Measurements from ENCODE around the gene RRP1. TPM values are rescaled to one million over a fixed set of nuclear protein-coding genes. Genes with fewer than 3 reads are reported as not detected.

Gene RRP1
- total and polyA plus RNA-seq, 9 of the 15 experiments (the other 6 are each of a cell fraction or from before 2014, with no cell fraction given): 0.89 to 105 (median 51.6) TPM

DNA sequence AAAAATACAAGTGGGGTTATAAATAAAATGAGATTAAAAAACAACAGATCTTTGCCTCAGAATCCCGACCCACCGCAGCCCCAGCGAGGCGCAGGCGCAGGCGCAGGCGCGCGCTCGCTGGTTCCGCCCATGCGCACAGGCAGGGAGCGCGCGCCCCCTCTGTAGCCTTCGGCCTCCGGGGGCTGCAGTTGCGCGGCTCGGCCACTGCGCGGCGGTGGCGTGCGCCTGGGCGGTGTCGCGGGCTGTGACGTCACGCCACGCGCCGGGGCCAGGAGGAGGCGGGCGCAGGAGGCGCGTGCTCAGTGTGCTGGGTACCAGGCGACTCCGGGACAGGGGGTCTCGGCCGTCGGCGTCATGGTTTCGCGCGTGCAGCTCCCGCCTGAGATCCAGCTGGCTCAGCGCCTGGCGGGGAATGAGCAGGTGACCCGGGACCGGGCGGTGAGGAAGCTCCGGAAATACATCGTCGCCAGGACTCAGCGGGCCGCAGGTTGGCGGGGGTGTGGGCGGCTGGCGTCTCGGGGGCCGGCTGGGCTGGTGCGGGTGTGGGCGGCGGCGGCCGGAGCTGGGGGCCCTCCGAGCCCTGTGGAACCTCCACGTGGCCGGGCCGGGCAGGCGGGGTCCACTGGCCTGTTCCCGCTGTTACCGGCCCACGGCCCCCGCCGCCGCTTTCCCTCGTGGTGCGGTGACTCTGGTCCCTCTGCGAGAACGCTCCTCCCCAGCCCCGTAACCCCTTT lies at the start of gene RRP1 (continued):
- TF ChIP-seq ZNF174 (CRISPR knock-in tag; IDR thresholded peaks at IDR 0.05) (no peak), SMAD1 (IDR thresholded peaks at IDR 0.05; ENCODE audit: low read depth, low read length, partially characterized antibody) (peak; percentile 59), NEUROD1 (IDR thresholded peaks at IDR 0.05; ENCODE audit: borderline replicate concordance, low read depth, low read length, partially characterized antibody) (peak; percentile 63), ARNT (IDR thresholded peaks at IDR 0.05) (no peak), TRIM25 (IDR thresholded peaks at IDR 0.05; ENCODE audit: borderline replicate concordance) (no peak), MNT (conservative IDR thresholded peaks at IDR 0.05) (peak; percentile 96 to 99), ZZZ3 (IDR thresholded peaks at IDR 0.05) (no peak), RFX5 (IDR thresholded peaks at IDR 0.05; ENCODE audit: low read depth, low read length) (peak; percentile 80; the same call in 1 of the 2 replicates)
- TF ChIP-seq, protein P1, sequence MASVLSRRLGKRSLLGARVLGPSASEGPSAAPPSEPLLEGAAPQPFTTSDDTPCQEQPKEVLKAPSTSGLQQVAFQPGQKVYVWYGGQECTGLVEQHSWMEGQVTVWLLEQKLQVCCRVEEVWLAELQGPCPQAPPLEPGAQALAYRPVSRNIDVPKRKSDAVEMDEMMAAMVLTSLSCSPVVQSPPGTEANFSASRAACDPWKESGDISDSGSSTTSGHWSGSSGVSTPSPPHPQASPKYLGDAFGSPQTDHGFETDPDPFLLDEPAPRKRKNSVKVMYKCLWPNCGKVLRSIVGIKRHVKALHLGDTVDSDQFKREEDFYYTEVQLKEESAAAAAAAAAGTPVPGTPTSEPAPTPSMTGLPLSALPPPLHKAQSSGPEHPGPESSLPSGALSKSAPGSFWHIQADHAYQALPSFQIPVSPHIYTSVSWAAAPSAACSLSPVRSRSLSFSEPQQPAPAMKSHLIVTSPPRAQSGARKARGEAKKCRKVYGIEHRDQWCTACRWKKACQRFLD (CRISPR knock-in tag; IDR thresholded peaks at IDR 0.05): peak; percentile 67; the same call in 1 of the 2 replicates
- TF ChIP-seq, protein P2, sequence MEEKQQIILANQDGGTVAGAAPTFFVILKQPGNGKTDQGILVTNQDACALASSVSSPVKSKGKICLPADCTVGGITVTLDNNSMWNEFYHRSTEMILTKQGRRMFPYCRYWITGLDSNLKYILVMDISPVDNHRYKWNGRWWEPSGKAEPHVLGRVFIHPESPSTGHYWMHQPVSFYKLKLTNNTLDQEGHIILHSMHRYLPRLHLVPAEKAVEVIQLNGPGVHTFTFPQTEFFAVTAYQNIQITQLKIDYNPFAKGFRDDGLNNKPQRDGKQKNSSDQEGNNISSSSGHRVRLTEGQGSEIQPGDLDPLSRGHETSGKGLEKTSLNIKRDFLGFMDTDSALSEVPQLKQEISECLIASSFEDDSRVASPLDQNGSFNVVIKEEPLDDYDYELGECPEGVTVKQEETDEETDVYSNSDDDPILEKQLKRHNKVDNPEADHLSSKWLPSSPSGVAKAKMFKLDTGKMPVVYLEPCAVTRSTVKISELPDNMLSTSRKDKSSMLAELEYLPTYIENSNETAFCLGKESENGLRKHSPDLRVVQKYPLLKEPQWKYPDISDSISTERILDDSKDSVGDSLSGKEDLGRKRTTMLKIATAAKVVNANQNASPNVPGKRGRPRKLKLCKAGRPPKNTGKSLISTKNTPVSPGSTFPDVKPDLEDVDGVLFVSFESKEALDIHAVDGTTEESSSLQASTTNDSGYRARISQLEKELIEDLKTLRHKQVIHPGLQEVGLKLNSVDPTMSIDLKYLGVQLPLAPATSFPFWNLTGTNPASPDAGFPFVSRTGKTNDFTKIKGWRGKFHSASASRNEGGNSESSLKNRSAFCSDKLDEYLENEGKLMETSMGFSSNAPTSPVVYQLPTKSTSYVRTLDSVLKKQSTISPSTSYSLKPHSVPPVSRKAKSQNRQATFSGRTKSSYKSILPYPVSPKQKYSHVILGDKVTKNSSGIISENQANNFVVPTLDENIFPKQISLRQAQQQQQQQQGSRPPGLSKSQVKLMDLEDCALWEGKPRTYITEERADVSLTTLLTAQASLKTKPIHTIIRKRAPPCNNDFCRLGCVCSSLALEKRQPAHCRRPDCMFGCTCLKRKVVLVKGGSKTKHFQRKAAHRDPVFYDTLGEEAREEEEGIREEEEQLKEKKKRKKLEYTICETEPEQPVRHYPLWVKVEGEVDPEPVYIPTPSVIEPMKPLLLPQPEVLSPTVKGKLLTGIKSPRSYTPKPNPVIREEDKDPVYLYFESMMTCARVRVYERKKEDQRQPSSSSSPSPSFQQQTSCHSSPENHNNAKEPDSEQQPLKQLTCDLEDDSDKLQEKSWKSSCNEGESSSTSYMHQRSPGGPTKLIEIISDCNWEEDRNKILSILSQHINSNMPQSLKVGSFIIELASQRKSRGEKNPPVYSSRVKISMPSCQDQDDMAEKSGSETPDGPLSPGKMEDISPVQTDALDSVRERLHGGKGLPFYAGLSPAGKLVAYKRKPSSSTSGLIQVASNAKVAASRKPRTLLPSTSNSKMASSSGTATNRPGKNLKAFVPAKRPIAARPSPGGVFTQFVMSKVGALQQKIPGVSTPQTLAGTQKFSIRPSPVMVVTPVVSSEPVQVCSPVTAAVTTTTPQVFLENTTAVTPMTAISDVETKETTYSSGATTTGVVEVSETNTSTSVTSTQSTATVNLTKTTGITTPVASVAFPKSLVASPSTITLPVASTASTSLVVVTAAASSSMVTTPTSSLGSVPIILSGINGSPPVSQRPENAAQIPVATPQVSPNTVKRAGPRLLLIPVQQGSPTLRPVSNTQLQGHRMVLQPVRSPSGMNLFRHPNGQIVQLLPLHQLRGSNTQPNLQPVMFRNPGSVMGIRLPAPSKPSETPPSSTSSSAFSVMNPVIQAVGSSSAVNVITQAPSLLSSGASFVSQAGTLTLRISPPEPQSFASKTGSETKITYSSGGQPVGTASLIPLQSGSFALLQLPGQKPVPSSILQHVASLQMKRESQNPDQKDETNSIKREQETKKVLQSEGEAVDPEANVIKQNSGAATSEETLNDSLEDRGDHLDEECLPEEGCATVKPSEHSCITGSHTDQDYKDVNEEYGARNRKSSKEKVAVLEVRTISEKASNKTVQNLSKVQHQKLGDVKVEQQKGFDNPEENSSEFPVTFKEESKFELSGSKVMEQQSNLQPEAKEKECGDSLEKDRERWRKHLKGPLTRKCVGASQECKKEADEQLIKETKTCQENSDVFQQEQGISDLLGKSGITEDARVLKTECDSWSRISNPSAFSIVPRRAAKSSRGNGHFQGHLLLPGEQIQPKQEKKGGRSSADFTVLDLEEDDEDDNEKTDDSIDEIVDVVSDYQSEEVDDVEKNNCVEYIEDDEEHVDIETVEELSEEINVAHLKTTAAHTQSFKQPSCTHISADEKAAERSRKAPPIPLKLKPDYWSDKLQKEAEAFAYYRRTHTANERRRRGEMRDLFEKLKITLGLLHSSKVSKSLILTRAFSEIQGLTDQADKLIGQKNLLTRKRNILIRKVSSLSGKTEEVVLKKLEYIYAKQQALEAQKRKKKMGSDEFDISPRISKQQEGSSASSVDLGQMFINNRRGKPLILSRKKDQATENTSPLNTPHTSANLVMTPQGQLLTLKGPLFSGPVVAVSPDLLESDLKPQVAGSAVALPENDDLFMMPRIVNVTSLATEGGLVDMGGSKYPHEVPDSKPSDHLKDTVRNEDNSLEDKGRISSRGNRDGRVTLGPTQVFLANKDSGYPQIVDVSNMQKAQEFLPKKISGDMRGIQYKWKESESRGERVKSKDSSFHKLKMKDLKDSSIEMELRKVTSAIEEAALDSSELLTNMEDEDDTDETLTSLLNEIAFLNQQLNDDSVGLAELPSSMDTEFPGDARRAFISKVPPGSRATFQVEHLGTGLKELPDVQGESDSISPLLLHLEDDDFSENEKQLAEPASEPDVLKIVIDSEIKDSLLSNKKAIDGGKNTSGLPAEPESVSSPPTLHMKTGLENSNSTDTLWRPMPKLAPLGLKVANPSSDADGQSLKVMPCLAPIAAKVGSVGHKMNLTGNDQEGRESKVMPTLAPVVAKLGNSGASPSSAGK (IDR thresholded peaks at IDR 0.05): 0 out of 2 replicates have a peak, but pooled peaks have one; percentile 29

Data from K562 (cell line).